IMR-90 (cell line): ENCODE results near the gene CTNND2. TPM values are rescaled to one million over a fixed set of nuclear protein-coding genes. Genes with fewer than 3 reads are reported as not detected.

Experiments used
- ATAC-seq: fragments of 200-7000 bp; cut with Tn5 transposase; 2 replicates; pipeline ENCODE4 v1.9.1; 2020; ENCODE audit warnings: low read depth, mild to moderate bottlenecking, moderate library complexity
- BruUV-seq: library from RNA; stranded (reverse); fragments of 400-500 nt; replicated peaks from 2 replicates; lab custom pipeline; 2021; lab: Mats Ljungman, UMichigan
- CTCF ChIA-PET: fragments of 300-600 bp; formaldehyde crosslinking; extraction: SDS; loops from one replicate; lab custom pipeline; 2021; ENCODE audit warnings: antibody characterized with exemption; lab: Yijun Ruan, JAX
- POLR2A ChIA-PET: fragments of 300-600 bp; sonication (Branson Sonifier 250); formaldehyde crosslinking; loops from one replicate; lab custom pipeline; 2022; ENCODE audit warnings: antibody characterized with exemption; ENCODE audit not compliant: unreplicated experiment; lab: Charles Lee
- DNase-seq: peaks from one replicate; pipeline ENCODE4 v3.0.0; 2013
- H2AFZ ChIP-seq: replicated peaks from 2 replicates; pipeline ENCODE3; 2013; ENCODE audit warnings: low read length, mild to moderate bottlenecking; ENCODE audit not compliant: poor library complexity
- H2AK5ac ChIP-seq: 2 replicates; pipeline ENCODE4 v1.6.1; 2013; ENCODE audit warnings: low read depth, low read length, inconsistent platforms
- H2AK9ac ChIP-seq: replicated peaks from 2 replicates; pipeline ENCODE3; 2013; ENCODE audit warnings: mild to moderate bottlenecking, low read depth, low read length, moderate library complexity; ENCODE audit not compliant: poor library complexity
- H2BK120ac ChIP-seq: 2 replicates; pipeline ENCODE4 v1.6.1; 2013; ENCODE audit warnings: low read depth, low read length, inconsistent platforms
- H2BK15ac ChIP-seq: 3 replicates; pipeline ENCODE4 v1.6.1; 2013; ENCODE audit warnings: low read depth, low read length, inconsistent platforms
- H2BK20ac ChIP-seq: 2 replicates; pipeline ENCODE4 v1.6.1; 2013; ENCODE audit warnings: low read depth, mild to moderate bottlenecking, inconsistent platforms, low read length, moderate library complexity
- H2BK5ac ChIP-seq: 2 replicates; pipeline ENCODE4 v1.6.1; 2013; ENCODE audit warnings: mild to moderate bottlenecking, low read depth, low read length, inconsistent platforms; ENCODE audit not compliant: poor library complexity, severe bottlenecking
- H3K14ac ChIP-seq: replicated peaks from 2 replicates; pipeline ENCODE4 v1.6.1; 2013; ENCODE audit warnings: low read depth, low read length, inconsistent platforms
- H3K18ac ChIP-seq: 2 replicates; pipeline ENCODE4 v1.6.1; 2013; ENCODE audit warnings: low read depth, low read length, control low read depth
- H3K23ac ChIP-seq: 2 replicates; pipeline ENCODE4 v1.6.1; 2013; ENCODE audit warnings: low read depth, low read length, inconsistent platforms
- H3K27ac ChIP-seq: 2 replicates; pipeline ENCODE4 v1.5.1; 2013; ENCODE audit warnings: mild to moderate bottlenecking, control low read depth, low read length; ENCODE audit not compliant: insufficient read depth
- H3K27me3 ChIP-seq: 2 replicates; pipeline ENCODE4 v1.6.1; 2013; ENCODE audit warnings: low read length; ENCODE audit not compliant: control insufficient read depth, insufficient read depth
- H3K36me3 ChIP-seq: 2 replicates; pipeline ENCODE4 v1.6.1; 2013; ENCODE audit warnings: low read length, mixed read lengths; ENCODE audit not compliant: control insufficient read depth, insufficient read depth
- H3K4ac ChIP-seq: 2 replicates; pipeline ENCODE4 v1.6.1; 2013; ENCODE audit warnings: low read depth, low read length, inconsistent platforms
- H3K4me1 ChIP-seq: 2 replicates; pipeline ENCODE4 v1.6.1; 2013; ENCODE audit warnings: low read length, mixed read lengths; ENCODE audit not compliant: control insufficient read depth, insufficient read depth
- H3K4me2 ChIP-seq: 2 replicates; pipeline ENCODE4 v1.6.1; 2013; ENCODE audit warnings: low read depth, mild to moderate bottlenecking, control low read depth, low read length, moderate library complexity
- H3K4me3 ChIP-seq: 2 replicates; pipeline ENCODE4 v1.5.1; 2013; ENCODE audit warnings: low read depth, mild to moderate bottlenecking, control low read depth, low read length, moderate library complexity; ENCODE audit not compliant: insufficient read depth
- H3K56ac ChIP-seq: 2 replicates; pipeline ENCODE4 v1.6.1; 2013; ENCODE audit warnings: low read length, inconsistent platforms; ENCODE audit not compliant: insufficient read depth; ENCODE audit errors: extremely low read depth
- H3K79me1 ChIP-seq, 2 experiments: 2 replicates each; pipeline ENCODE4 v1.6.1; 2013; ENCODE audit warnings: low read length in 2 of 2, inconsistent platforms in 1 of 2, low read depth in 1 of 2
- H3K9ac ChIP-seq: 2 replicates; pipeline ENCODE4 v1.6.1; 2013; ENCODE audit warnings: low read depth, low read length, control low read depth
- H3K9me1 ChIP-seq: 2 replicates; pipeline ENCODE4 v1.6.1; 2013; ENCODE audit warnings: low read length, inconsistent platforms; ENCODE audit not compliant: insufficient read depth
- H3K9me3 ChIP-seq: 2 replicates; pipeline ENCODE4 v1.6.1; 2013; ENCODE audit warnings: low read length; ENCODE audit not compliant: control insufficient read depth, insufficient read depth
- H4K20me1 ChIP-seq: 2 replicates; pipeline ENCODE4 v1.6.1; 2013; ENCODE audit warnings: low read length, inconsistent platforms; ENCODE audit not compliant: insufficient read depth
- H4K5ac ChIP-seq: 2 replicates; pipeline ENCODE4 v1.6.1; 2013; ENCODE audit warnings: mild to moderate bottlenecking, low read depth, low read length, control low read depth
- H4K8ac ChIP-seq, 2 experiments: 2 replicates each; pipeline ENCODE4 v1.6.1; 2013; ENCODE audit warnings: low read depth in 2 of 2, low read length in 2 of 2, control low read depth in 1 of 2, inconsistent platforms in 1 of 2
- H4K91ac ChIP-seq: 2 replicates; pipeline ENCODE4 v1.6.1; 2013; ENCODE audit warnings: low read depth, low read length, inconsistent platforms; ENCODE audit not compliant: insufficient read depth
- POLR2A ChIP-seq: IDR thresholded peaks from 2 replicates; pipeline ENCODE4 v1.6.1; 2012; ENCODE audit warnings: mild to moderate bottlenecking, low read depth, low read length
- RAD21 ChIP-seq: IDR thresholded peaks from 2 replicates; pipeline ENCODE4 v1.6.1; 2012; ENCODE audit warnings: low read length, improper control_type of control experiment
- SMC3 ChIP-seq: fragments of 150-350 bp; IDR thresholded peaks from 2 replicates; pipeline ENCODE4 v1.6.1; 2016; ENCODE audit warnings: low read depth, mild to moderate bottlenecking, antibody characterized with exemption, low read length, moderate library complexity
- dilution Hi-C: fragments of 300-500 bp; cut with HindIII; formaldehyde crosslinking; loops from one replicate; pipeline ENCODE4 v1.14.3; 2018; ENCODE audit warnings: low sequenced_read_pairs; ENCODE audit not compliant: unreplicated experiment
- in situ Hi-C: fragments of 300-500 bp; cut with MboI; formaldehyde crosslinking; loops from 3 replicates; pipeline ENCODE4 v1.14.3; 2019; ENCODE audit warnings: low sequenced_read_pairs, inconsistent platforms, mixed read lengths
- intact Hi-C: fragments of 100-400 bp; cut with micrococcal nuclease; formaldehyde crosslinking; loops from 2 replicates; pipeline ENCODE4 v1.10.0; 2022
- polyA plus RNA-seq, 3 experiments: library from polyadenylated mRNA; depleted of rRNA; stranded (reverse); fragments of >200 nt; gene quantifications; 2 replicates each; pipeline ENCODE4 v1.2.3, GENCODE V29; 2012; ENCODE audit warnings: low replicate concordance in 1 of 3
- total RNA-seq: library from RNA; depleted of rRNA; stranded (reverse); fragments of >200 nt; gene quantifications from 2 replicates; pipeline ENCODE4 v1.2.3, GENCODE V29; 2012

The CTNND2 gene
- total and polyA plus RNA-seq, 2 of the 4 experiments (the other 2 are of a cell fraction), result not detected

DNA sequence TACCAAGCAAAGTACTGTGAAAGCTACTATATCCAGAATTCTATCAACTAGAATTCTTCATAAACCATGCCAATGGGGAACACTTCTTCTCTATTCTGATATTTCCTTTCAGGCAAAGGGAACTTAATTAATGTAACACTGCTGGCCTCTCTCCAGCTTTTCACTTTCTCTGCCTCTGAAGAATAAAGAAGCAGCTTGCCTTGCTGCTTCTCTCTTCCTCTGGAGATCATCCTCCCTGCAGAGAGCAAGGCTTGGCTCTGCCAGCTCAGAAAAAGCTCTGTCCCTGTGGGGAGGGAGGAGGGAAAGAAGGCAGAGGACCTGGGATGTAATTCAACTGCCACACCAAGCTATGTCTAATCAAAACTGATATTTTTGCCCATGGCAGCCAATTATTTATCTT, 6.5 kb downstream of the CTNND2 start:
- TF ChIP-seq RAD21 (no peak), POLR2A (no peak), SMC3 (no peak)
- Histone ChIP-seq H3K27ac (no peak overlapping the region), H3K4me1 (no peaks in the 10 kb centered on the region), H3K4ac (no peak overlapping the region), H3K4me3 (no peak overlapping the region), H3K27me3 (peaks cover 1% of the 10 kb centered on the region), H3K23ac (no peak overlapping the region), H3K4me2 (no peak overlapping the region), H2BK15ac (no peak overlapping the region), H4K8ac (no peak overlapping the region), H2BK5ac (no peak overlapping the region), H3K56ac (no peak overlapping the region), H3K79me1 (no peaks in the 10 kb centered on the region), H3K9ac (no peak overlapping the region), H4K20me1 (no peaks in the 10 kb centered on the region), H3K9me3 (peaks cover 5% of the 10 kb centered on the region; the same call in 1 of the 2 replicates), H3K9me1 (no peaks in the 10 kb centered on the region), H2AK9ac (no peak overlapping the region), H4K91ac (no peak overlapping the region), H3K14ac (no peak overlapping the region), H4K5ac (no peak overlapping the region), H2BK20ac (no peak overlapping the region), H3K18ac (no peak overlapping the region), H2AFZ (no peak overlapping the region), H2BK120ac (no peak overlapping the region), H3K36me3 (no peaks in the 10 kb centered on the region), H2AK5ac (no peak overlapping the region)
- intact Hi-C loops, result no loop called here
- in situ Hi-C loops, result no loop called here
- dilution Hi-C loops, result no loop called here
- DNase-seq (no peak), ATAC-seq (no peak)
- CTCF ChIA-PET, result no interaction called here
- POLR2A ChIA-PET, result no interaction called here
- BruUV-seq, result no TSS peak
